Neural cell (in vitro differentiated cells): ENCODE results near the gene NHERF2. TPM values are rescaled to one million over a fixed set of nuclear protein-coding genes. Genes with fewer than 3 reads are reported as not detected.

Experiments
- H2AFZ ChIP-seq: fragments of 200-600, 300-800 bp; sonication (generic), shearing (Covaris generic); 2 replicates; pipeline ENCODE4 v1.6.0; 2014; ENCODE audit warnings: low read depth, mild to moderate bottlenecking, antibody characterized with exemption, low read length, moderate library complexity
- H3F3A ChIP-seq: fragments of 200-600 bp; shearing (Covaris generic); 2 replicates; pipeline ENCODE4 v1.6.1; 2016; ENCODE audit warnings: mild to moderate bottlenecking, moderate library complexity, mixed read lengths, antibody characterized with exemption, low read length; ENCODE audit not compliant: insufficient read depth, poor library complexity, severe bottlenecking
- H3K27ac ChIP-seq: fragments of 200-600, 300-800 bp; sonication (generic), shearing (Covaris generic); 2 replicates; pipeline ENCODE4 v1.5.1; 2014; ENCODE audit warnings: mild to moderate bottlenecking, low read length, moderate library complexity
- H3K27me3 ChIP-seq: fragments of 300-800, 200-600 bp; sonication (generic), shearing (Covaris generic); 2 replicates; pipeline ENCODE4 v1.6.0; 2014; ENCODE audit warnings: mild to moderate bottlenecking, low read depth, low read length, moderate library complexity; ENCODE audit not compliant: insufficient read depth
- H3K36me3 ChIP-seq: fragments of 300-800, 200-600 bp; sonication (generic), shearing (Covaris generic); 2 replicates; pipeline ENCODE4 v1.5.1; 2014; ENCODE audit warnings: mild to moderate bottlenecking, antibody characterized with exemption, low read length, moderate library complexity; ENCODE audit not compliant: insufficient read depth
- H3K4me2 ChIP-seq: fragments of 300-800, 200-600 bp; sonication (generic), shearing (Covaris generic); 2 replicates; pipeline ENCODE4 v1.6.0; 2014; ENCODE audit warnings: mild to moderate bottlenecking, low read length
- H3K4me3 ChIP-seq: fragments of 300-800, 200-600 bp; sonication (generic), shearing (Covaris generic); 2 replicates; pipeline ENCODE4 v1.5.1; 2014; ENCODE audit warnings: mild to moderate bottlenecking, low read length, moderate library complexity
- H3K79me2 ChIP-seq: fragments of 200-600 bp; shearing (Covaris generic); replicated peaks from 2 replicates; pipeline ENCODE4 v1.6.0; 2014; ENCODE audit warnings: mild to moderate bottlenecking, low read length, moderate library complexity; ENCODE audit not compliant: insufficient read depth
- H3K9ac ChIP-seq: fragments of 300-800, 200-600 bp; sonication (generic), shearing (Covaris generic); 2 replicates; pipeline ENCODE4 v1.6.1; 2016; ENCODE audit warnings: mild to moderate bottlenecking, low read length, mixed read lengths
- H3K9me2 ChIP-seq: fragments of 200-600 bp; shearing (Covaris generic); 2 replicates; pipeline ENCODE4 v1.6.1; 2016; ENCODE audit warnings: mild to moderate bottlenecking, low read length, mixed read lengths; ENCODE audit not compliant: insufficient read depth
- H3K9me3 ChIP-seq: fragments of 200-600, 300-800 bp; sonication (generic), shearing (Covaris generic); 2 replicates; pipeline ENCODE4 v1.6.1; 2016; ENCODE audit warnings: mild to moderate bottlenecking, mixed run types, low read length, moderate library complexity, mixed read lengths
- H4K20me1 ChIP-seq: fragments of 200-600 bp; shearing (Covaris generic); 2 replicates; pipeline ENCODE4 v1.6.1; 2016; ENCODE audit warnings: mild to moderate bottlenecking, mixed run types; ENCODE audit not compliant: insufficient read depth
- EP300 ChIP-seq: fragments of 450-650 bp; conservative IDR thresholded peaks from 2 replicates; pipeline ENCODE4 v1.6.1; 2014; ENCODE audit warnings: antibody characterized with exemption, mild to moderate bottlenecking, moderate library complexity; ENCODE audit not compliant: poor library complexity, severe bottlenecking
- EZH2 ChIP-seq: fragments of 200-600, 300-800 bp; shearing (Covaris generic), sonication (generic); IDR thresholded peaks from 2 replicates; pipeline ENCODE4 v1.6.1; 2014; ENCODE audit warnings: antibody characterized with exemption, low read length, borderline replicate concordance, mild to moderate bottlenecking; ENCODE audit not compliant: insufficient read depth, poor library complexity, severe bottlenecking
- POLR2AphosphoS5 ChIP-seq: IDR thresholded peaks from 2 replicates; pipeline ENCODE4 v1.6.1; 2012
- REST ChIP-seq: IDR thresholded peaks from 2 replicates; pipeline ENCODE4 v1.6.1; 2012; ENCODE audit warnings: borderline replicate concordance
- SMC3 ChIP-seq: fragments of 450-650 bp; conservative IDR thresholded peaks from 2 replicates; pipeline ENCODE4 v1.6.1; 2014; ENCODE audit warnings: antibody characterized with exemption, mild to moderate bottlenecking, moderate library complexity; ENCODE audit not compliant: poor library complexity
- TAF1 ChIP-seq: IDR thresholded peaks from 2 replicates; pipeline ENCODE4 v1.6.1; 2012; ENCODE audit warnings: low read depth
- polyA plus RNA-seq: library from polyadenylated mRNA; depleted of rRNA; stranded (reverse); fragments of >200 nt; gene quantifications from 2 replicates; pipeline ENCODE4 v1.2.3, GENCODE V29; 2014

The NHERF2 gene
- polyA plus RNA-seq, 1 donor from 2014 or later, result 3.4 TPM

GRCh38 chr16:2071454-2072202 lies 44.9 kb downstream of the NHERF2 start (continued):
- TF ChIP-seq REST, result no peak
- no peak for TF ChIP-seq EP300

GRCh38 chr16:2072926-2073325 lies 46.2 kb downstream of the NHERF2 start:
- no peaks in the 10 kb centered on the region for H3F3A ChIP-seq
- no peak overlapping the region for H3K27ac ChIP-seq
- H3K79me2 ChIP-seq, result no peaks in the 10 kb centered on the region
- no peaks in the 10 kb centered on the region for H3K9me3 ChIP-seq
- no peak overlapping the region for H3K9ac ChIP-seq
- H3K9me2 ChIP-seq, result no peaks in the 10 kb centered on the region
- H3K36me3 ChIP-seq, result no peaks in the 10 kb centered on the region
- no peak overlapping the region for H2AFZ ChIP-seq
- no peak for TF ChIP-seq POLR2AphosphoS5
- no peaks in the 10 kb centered on the region for H4K20me1 ChIP-seq
- no peak overlapping the region for H3K4me2 ChIP-seq
- H3K4me3 ChIP-seq, result no peak overlapping the region
- no peaks in the 10 kb centered on the region for H3K27me3 ChIP-seq

- no peaks in the 10 kb centered on the region for H4K20me1 ChIP-seq
- TF ChIP-seq TAF1, result no peak
- TF ChIP-seq SMC3, result no peak
- no peak for TF ChIP-seq REST
- TF ChIP-seq EZH2, result no peak
- no peak overlapping the region for H3K9ac ChIP-seq
- no peaks in the 10 kb centered on the region for H3K79me2 ChIP-seq
- H3K36me3 ChIP-seq, result no peaks in the 10 kb centered on the region
- H3F3A ChIP-seq, result no peaks in the 10 kb centered on the region
- no peaks in the 10 kb centered on the region for H3K9me2 ChIP-seq
- H3K27ac ChIP-seq, result no peak overlapping the region
- no peaks in the 10 kb centered on the region for H3K9me3 ChIP-seq
- no peak overlapping the region for H3K4me2 ChIP-seq
- H2AFZ ChIP-seq, result no peak overlapping the region
- no peaks in the 10 kb centered on the region for H3K27me3 ChIP-seq
- H3K4me3 ChIP-seq, result no peak overlapping the region
Observed at GRCh38 chr16:2074071-2074470, 47.4 kb downstream of the NHERF2 start.
